Stomach (tissue), 4 donors: Measurements from ENCODE around the gene RNF11.

Source experiments
- EP300 ChIP-seq: sonication (generic); formaldehyde crosslinking; IDR thresholded peaks from one replicate; pipeline ENCODE4 v1.6.1; 2017; ENCODE audit warnings: antibody characterized with exemption
- POLR2A ChIP-seq, 4 donors: fragments of 450-650 bp; IDR thresholded peaks; one replicate each; pipeline ENCODE4 v1.6.1; 2016; ENCODE audit warnings: antibody characterized with exemption in 4 of 4, control low read depth in 2 of 4, mild to moderate bottlenecking in 1 of 4, moderate library complexity in 1 of 4
- POLR2AphosphoS5 ChIP-seq, 3 donors: sonication (generic); formaldehyde crosslinking; IDR thresholded peaks; one replicate each; pipeline ENCODE4 v1.6.1; 2016; ENCODE audit warnings: antibody characterized with exemption in 3 of 3
- TF ChIP-seq, protein P1 (sequence below), 7 experiments: fragments of 450-650 bp in 4 of 7; fragments of 200-600 bp in 3 of 7; sonication (generic) in 3 of 7; IDR thresholded peaks; one replicate each; pipeline ENCODE4 v1.5.1; 2016 to 2019; ENCODE audit warnings: antibody characterized with exemption in 7 of 7, control low read depth in 2 of 7, mild to moderate bottlenecking in 1 of 7

DNA sequence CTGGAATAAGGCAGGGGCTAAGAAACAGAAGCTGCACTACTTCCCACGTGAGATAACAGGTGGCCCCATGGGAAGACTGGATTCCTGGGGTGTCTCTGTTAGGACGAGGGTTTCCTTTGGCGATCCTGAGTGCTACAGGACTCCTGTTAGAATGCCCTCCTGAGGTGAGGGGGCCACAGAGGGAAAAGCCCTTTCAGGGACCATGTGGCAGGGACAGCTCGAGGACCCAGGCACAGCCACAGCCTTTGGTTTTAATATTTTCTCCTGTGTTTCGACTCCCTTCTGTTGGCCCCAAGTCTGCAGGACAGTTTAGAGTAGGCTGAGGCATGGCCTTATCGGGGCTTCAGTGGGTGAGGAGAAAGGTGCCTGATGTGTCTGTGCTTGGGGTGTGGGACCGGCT, 81.7 kb downstream of the RNF11 start:
- no peak for TF ChIP-seq POLR2AphosphoS5 (IDR thresholded peaks at IDR 0.05)
- TF ChIP-seq, protein P1, sequence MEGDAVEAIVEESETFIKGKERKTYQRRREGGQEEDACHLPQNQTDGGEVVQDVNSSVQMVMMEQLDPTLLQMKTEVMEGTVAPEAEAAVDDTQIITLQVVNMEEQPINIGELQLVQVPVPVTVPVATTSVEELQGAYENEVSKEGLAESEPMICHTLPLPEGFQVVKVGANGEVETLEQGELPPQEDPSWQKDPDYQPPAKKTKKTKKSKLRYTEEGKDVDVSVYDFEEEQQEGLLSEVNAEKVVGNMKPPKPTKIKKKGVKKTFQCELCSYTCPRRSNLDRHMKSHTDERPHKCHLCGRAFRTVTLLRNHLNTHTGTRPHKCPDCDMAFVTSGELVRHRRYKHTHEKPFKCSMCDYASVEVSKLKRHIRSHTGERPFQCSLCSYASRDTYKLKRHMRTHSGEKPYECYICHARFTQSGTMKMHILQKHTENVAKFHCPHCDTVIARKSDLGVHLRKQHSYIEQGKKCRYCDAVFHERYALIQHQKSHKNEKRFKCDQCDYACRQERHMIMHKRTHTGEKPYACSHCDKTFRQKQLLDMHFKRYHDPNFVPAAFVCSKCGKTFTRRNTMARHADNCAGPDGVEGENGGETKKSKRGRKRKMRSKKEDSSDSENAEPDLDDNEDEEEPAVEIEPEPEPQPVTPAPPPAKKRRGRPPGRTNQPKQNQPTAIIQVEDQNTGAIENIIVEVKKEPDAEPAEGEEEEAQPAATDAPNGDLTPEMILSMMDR (IDR thresholded peaks at IDR 0.05): no peak
- TF ChIP-seq EP300: no peak
- TF ChIP-seq POLR2A (IDR thresholded peaks at IDR 0.05): no peak
